Activated CD4-positive, alpha-beta T cell treated with anti-CD3 and anti-CD28 coated beads, Interleukin-2, amount 50 U/mL, for 48 hours (primary cell): ENCODE measurements around the gene C1orf74.

Experiments
- DNase-seq, 2 experiments: peaks; one replicate each; pipeline ENCODE4 v3.0.0-alpha.2; 2020

The C1orf74 gene

GRCh38 chr1:209769171-209769904 is 15.0 kb downstream of the C1orf74 start:
- peak; percentile 76 to 84 for DNase-seq

DNA sequence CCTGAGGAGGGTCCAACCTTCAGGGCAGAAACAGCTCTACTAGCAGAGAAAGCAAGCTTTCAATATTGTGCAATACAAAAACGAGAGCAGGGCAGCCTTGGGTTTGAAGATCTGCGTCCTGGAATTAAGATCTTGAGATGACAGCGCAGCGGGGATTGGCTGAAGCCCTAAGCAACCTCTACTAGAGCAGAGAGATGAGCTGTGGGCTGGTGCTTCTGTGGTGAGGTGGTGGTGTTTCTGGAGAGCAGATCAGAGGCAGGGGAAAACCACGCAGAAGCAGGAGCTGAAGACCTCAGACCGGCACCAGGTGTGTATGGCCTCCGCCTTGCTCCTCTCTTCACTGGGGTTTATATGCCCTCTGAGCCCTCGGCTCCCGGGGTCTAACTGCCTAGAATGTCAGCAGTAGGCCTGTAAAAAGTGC is 16.0 kb downstream of the C1orf74 start:
- DNase-seq, result peak; percentile 81 to 87

DNA sequence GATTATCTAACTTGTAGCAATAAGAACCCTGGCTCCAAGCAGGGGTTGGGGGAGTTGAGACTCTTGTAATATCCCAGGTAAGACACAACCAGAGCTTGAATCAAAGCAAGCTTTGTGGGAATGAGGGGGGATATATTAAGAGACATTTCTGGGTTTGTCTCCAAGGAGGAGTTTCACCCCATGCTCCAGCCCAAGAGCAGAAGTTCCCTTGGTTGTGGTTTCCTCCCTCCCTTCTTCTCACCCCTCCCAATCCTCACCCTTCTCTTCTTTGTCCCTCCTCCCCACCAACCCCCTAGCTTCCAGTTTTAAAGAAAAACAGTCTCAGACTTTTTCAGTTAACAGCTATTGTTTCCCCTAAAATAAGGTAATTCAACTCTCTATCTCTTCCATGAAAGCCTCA is 16.7 kb downstream of the C1orf74 start:
- DNase-seq, result no peak

- DNase-seq, result no peak
Observed at GRCh38 chr1:209767096-209767495, 17.3 kb downstream of the C1orf74 start.

DNA sequence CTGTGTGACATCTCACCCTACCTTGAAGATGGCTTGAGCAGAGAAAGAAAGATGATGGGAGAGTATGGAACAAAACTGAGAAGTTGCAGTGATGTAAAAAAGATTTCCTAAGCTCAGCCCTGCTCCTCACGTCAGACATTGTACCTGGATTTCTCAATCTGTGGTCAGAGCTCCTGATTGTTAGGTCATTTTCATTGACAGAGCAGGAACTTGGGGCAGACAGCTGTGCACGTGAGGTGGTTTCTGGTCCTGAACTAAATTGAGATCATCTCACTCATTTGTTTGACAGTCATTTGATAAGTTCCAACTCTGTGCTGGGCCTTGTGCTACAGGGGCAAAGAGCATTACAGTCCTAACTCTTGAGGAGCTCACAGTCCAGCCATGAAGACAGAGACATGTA is 18.3 kb downstream of the C1orf74 start:
- no peak for DNase-seq

GRCh38 chr1:209761011-209761635 is 23.2 kb downstream of the C1orf74 start:
- DNase-seq, result no peak

- DNase-seq, result no peak
Observed at GRCh38 chr1:209759829-209760359, 24.5 kb downstream of the C1orf74 start.

GRCh38 chr1:209758400-209758799 is 26.0 kb downstream of the C1orf74 start:
- DNase-seq, result no peak

DNA sequence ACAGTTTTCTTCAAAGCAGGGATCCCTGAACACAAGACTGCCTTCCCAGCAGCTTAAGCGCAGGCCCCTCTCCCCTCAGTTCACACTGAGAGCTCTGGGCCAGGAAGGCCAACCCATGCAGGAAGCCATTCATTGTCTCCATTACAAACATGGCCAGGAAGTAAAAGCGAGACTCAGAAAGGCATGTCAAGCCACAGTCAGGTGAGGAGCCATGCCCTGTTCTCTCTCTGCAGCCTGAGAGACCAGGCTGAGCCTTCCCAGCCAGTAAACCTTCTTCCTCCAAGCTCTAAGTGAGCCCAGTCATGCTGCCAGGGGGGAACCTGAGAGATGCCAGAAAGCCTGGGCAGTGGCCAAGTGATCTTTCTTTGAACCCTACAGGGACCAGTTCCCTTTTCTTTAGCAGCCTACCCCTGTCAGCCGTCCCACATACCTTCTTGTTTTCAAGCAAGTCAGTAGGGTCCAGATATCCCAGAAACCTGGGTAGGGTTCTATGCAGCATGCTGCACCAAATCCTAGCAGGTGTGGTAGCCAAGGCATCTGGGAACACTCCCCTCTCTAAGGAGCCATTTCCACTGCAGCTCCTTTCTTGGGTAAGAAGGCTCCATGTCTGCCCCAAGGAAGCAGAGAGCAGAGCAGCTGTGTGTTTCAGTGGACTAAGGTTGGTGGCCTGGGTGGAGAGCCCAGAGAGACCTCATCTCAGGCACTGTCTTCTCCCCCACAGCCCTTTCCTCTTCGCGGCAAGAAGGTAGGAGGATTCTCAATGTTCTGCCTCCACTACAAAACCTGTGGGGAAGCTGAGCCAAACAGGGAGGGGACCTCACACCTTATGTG is 27.5 kb downstream of the C1orf74 start:
- peak in 1 of 2 experiments; percentile 41 for DNase-seq

- peak; percentile 79 to 87 for DNase-seq
Observed at GRCh38 chr1:209755926-209756614, 28.3 kb downstream of the C1orf74 start, which contains the start of gene TRAF3IP3. TSS of gene TRAF3IP3 (plus strand) at chr1:209756053. CDS start at chr1:209760040, 3,987 bp downstream.

DNA sequence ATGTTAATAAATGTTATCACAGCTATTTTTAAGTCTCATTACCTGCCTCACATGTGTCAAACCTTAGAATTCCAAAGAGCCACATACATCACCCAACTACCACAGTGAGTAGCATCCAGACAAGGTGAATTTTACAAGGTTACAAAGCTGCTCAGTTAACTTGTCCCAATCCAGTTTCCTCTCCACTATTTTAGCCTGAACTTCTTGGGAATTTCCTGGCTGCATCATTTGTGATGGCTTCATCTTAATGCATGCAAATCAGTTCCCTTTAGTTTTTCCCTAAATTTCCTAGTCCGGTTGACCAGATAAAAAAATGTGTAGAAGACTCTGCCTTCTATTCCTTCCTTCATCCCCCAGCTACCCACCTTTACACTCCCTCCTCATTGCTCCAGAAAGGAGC is 29.1 kb downstream of the C1orf74 start:
- DNase-seq, result no peak

- DNase-seq, result no peak
Observed at GRCh38 chr1:209752890-209753289, 31.5 kb downstream of the C1orf74 start.

DNA sequence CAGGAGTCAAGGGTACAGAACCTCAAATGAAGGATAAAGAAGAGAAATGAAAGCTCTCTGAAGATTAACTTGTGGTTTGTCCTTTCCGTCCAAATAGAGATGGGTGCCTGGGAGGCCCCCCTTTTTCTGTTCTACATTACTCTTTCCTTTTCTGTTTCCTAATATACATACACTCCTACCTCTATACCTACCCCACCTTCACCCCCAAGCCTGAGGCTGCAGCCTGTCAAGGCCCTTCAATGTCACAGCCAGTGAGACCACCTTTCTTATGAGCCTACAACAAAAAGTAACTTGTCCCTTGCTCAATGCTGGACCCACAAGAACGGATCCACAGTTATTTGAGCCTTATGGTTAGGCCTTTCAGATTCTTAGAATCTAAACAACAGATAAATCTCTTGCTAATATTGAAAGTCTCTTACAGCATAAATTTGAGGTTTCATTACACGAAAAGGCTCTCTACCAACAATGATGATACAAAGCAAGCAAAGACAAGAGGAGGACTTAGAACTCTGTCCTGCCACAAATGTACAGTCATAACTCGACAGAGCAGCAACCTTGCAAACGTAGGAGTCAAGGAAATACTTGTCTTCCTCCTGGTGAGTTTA is 32.6 kb downstream of the C1orf74 start:
- peak in 1 of 2 experiments; percentile 56 for DNase-seq

GRCh38 chr1:209749670-209750323 is 34.6 kb downstream of the C1orf74 start:
- DNase-seq, result no peak

- DNase-seq, result no peak
Observed at GRCh38 chr1:209749205-209749604, 35.2 kb downstream of the C1orf74 start.

- DNase-seq, result no peak
Observed at GRCh38 chr1:209748620-209749019, 35.7 kb downstream of the C1orf74 start.

DNA sequence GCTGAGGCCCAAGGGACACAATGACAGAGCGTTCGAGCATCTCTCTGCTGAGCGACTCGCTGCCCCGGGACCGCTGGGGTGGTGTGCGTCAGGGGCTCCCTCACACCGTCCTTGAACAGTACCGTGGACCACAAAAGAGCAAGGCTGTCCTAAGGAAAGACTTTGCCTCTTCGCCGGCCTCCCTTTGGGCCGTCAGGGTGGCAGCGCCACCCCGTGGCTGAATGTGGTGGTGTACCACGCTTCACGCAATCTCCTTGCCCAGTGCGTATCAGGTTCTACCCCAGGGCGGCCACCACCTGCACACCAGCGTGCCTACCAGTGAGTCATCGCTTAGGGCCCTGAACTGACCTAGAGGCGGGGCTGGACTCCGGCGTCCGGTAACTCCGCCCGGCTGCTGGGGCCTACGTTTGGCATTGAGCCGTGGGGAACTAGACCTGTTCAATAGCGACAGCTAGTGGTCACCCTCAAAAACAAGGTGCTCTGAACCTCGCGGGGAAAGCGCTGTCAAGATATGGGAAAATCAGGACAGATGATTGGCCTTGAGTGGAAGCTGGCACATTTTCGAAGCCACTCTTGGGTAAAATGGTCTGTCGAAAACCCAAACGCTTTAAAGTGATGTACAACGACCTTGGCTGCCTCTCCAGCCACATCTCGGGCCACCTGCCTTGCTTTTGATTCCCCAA is 36.6 kb downstream of the C1orf74 start:
- DNase-seq, result peak; percentile 93 to 95

DNA sequence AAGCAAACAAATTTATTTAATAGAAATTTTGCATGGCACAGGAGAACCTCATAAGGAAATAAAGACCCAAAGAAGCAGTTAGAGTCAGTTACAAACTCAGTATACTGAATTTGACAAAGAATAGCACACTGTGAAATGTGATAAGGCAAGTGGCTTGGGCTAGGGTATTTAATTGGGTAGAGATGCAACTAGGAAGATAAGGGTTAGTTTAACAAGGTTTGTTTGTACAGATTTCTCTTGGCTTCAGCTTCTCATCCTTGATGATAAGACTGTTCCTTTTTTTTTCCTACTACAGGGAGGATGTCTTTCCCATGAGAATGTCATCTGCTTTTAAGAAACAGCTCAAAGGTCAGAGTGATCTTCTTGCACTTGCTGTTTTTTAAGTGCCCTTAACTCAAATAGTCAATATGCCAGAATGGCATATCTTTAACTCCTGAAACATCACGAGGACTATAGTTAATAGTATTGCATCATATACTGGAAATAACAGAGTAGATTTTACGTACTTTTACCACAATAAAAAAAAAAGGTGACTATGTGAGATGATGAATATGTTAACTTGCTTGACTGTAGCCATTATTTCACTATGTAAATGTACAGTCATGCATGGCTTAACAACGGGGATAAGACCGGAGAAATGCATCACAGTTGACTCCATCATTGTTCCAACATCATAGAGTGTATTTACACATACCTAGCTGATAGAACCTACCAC is 37.8 kb downstream of the C1orf74 start:
- DNase-seq, result no peak

DNA sequence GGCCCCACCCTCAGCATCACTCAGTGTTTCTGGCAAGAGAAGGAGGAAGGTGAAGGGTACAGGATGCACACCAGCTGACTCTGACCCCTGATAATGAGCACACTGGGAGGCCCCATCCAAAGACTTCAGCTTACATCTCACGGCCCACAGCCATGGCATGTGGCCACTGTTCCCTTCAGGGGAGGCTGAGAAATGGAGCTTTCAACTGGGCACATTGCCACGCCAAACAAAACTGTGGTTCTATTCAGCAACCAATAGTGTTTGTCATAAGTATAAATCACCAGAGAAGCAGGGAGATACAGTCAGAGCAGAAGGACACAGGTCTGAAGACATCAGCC is 41.2 kb downstream of the C1orf74 start:
- no peak for DNase-seq

DNA sequence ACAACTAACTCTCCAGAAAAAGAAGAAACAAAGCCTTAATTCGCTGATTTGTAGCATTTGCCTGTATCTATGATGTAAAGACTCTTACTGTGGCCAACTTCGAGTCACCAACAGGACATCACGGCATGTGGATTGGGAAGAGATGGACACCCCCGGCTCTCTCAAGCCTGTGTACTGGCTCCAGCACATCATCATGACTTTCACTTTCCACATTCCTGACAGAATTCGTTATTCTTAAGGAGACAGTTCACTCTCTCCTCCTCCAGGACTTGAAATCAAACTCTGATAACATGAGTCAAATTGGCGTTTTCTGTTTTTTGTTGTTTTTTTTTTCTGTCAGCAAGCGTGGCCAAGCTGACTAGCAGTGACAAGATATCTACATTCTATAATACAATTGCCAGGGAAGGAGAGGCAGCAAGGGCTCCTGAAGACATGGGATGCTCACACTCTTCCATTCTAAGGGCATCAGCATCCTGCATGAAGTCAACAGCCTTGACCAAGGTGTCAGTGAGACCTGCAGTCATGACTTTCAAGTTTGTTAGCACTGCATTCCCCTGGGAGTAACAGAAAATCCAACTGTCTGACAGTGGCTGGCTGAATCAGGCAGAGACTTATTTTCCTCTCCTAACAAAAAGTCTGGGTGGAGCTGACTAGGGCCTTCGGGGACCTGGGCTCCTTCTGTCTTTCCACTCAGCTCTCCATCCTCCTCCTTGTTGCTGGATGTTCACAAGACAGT is 41.8 kb downstream of the C1orf74 start:
- no peak for DNase-seq
